ENCODE measurements around the gene GGCX. TPM values are rescaled to one million over a fixed set of nuclear protein-coding genes. Genes with fewer than 3 reads are reported as not detected.

GGCX gene
- total and polyA plus RNA-seq, 2 of the 13 experiments (the other 11 are each of a cell fraction or from before 2014, with no cell fraction given): 72.5 to 103 TPM

DNA sequence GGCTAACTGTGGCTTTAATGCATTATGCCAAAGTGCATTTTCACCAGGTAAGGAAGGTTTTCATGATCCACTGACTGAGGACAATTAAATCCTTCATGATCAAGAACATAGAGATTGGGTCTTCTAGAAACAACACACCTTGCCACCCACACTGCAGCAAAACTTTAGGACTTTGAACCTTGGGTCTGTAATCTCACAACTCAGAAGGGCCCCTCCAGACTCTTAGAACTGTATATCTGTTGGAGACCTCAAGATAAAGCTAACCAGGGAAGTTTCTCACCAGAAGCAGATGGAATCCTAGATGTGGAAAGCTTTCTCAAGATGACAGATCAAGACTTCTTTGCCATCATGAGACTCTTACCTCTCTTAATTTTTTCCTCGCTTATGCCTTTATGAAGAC lies 64.9 kb downstream of the GGCX start:
- CTCF ChIA-PET (ENCODE audit: low intra/inter-chr PET ratio, low total read pairs): no interaction called here

More for the DNA sequence above, 64.9 kb downstream of the GGCX start:
- DNase-seq (ENCODE audit: low spot score) (no peak), FAIRE-seq (no peak), ATAC-seq (no peak)
- H3K4me1 ChIP-seq (ENCODE audit: insufficient read depth, low read length): peaks cover 49% of the 10 kb centered on the region
- H3K27ac ChIP-seq (ENCODE audit: extremely low read length, insufficient read depth, low read length): no peak overlapping the region
- WGBS (ENCODE audit: low lambda C conversion rate): 52% methylated on average over 1 of the region's 1 CpG
- no peak overlapping the region for H3K4me3 ChIP-seq (replicated peaks in 1 of 3; ENCODE audit: insufficient read depth in 1 of 3, low read depth in 2 of 3, low read length in 3 of 3)
- H3K79me2 ChIP-seq (ENCODE audit: insufficient read depth, low read length): no peaks in the 10 kb centered on the region
- no peak overlapping the region for H3K4me2 ChIP-seq (ENCODE audit: low read depth, low read length)
- intact Hi-C loops (cut with micrococcal nuclease; ENCODE audit: unreplicated experiment) (no loop called here), in situ Hi-C loops (cut with HindIII; ENCODE audit: extremely low pct_ligation_motif_present, low pct_unique_long_range_greater_than_20kb) (no loop called here)
- TF ChIP-seq ZNF331 (CRISPR knock-in tag; IDR thresholded peaks at IDR 0.05) (no peak), HMGA1 (CRISPR knock-in tag; conservative IDR thresholded peaks at IDR 0.05) (no peak), ZNF253 (CRISPR knock-in tag; IDR thresholded peaks at IDR 0.05; ENCODE audit: borderline replicate concordance) (no peak), MAFK (conservative IDR thresholded peaks at IDR 0.05 in 1 of 2, IDR thresholded peaks at IDR 0.05 in 1 of 2; ENCODE audit: low read length in 2 of 2) (no peak), NR2F1 (CRISPR knock-in tag; IDR thresholded peaks at IDR 0.05) (no peak), CCAR2 (optimal IDR thresholded peaks at IDR 0.05; ENCODE audit: low read depth, low read length) (no peak), HDAC1 (CRISPR knock-in tag; IDR thresholded peaks at IDR 0.05) (no peak), ZBTB21 (CRISPR knock-in tag; IDR thresholded peaks at IDR 0.05) (no peak), TBX3 (IDR thresholded peaks at IDR 0.05; ENCODE audit: borderline replicate concordance) (no peak), ZNF792 (CRISPR knock-in tag; IDR thresholded peaks at IDR 0.05) (no peak), POLR2AphosphoS5 (IDR thresholded peaks at IDR 0.05; ENCODE audit: low read depth, low read length) (no peak), ZBTB7A (CRISPR knock-in tag; IDR thresholded peaks at IDR 0.05) (no peak), MAFF (IDR thresholded peaks at IDR 0.05; ENCODE audit: low read depth, low read length) (no peak)
- TF ChIP-seq, protein P1, sequence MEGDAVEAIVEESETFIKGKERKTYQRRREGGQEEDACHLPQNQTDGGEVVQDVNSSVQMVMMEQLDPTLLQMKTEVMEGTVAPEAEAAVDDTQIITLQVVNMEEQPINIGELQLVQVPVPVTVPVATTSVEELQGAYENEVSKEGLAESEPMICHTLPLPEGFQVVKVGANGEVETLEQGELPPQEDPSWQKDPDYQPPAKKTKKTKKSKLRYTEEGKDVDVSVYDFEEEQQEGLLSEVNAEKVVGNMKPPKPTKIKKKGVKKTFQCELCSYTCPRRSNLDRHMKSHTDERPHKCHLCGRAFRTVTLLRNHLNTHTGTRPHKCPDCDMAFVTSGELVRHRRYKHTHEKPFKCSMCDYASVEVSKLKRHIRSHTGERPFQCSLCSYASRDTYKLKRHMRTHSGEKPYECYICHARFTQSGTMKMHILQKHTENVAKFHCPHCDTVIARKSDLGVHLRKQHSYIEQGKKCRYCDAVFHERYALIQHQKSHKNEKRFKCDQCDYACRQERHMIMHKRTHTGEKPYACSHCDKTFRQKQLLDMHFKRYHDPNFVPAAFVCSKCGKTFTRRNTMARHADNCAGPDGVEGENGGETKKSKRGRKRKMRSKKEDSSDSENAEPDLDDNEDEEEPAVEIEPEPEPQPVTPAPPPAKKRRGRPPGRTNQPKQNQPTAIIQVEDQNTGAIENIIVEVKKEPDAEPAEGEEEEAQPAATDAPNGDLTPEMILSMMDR (CRISPR knock-in tag; IDR thresholded peaks at IDR 0.05): no peak
- TF ChIP-seq, protein P2, sequence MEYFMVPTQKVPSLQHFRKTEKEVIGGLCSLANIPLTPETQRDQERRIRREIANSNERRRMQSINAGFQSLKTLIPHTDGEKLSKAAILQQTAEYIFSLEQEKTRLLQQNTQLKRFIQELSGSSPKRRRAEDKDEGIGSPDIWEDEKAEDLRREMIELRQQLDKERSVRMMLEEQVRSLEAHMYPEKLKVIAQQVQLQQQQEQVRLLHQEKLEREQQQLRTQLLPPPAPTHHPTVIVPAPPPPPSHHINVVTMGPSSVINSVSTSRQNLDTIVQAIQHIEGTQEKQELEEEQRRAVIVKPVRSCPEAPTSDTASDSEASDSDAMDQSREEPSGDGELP (IDR thresholded peaks at IDR 0.05; ENCODE audit: borderline replicate concordance, low read depth): no peak
- TF ChIP-seq, protein P3, sequence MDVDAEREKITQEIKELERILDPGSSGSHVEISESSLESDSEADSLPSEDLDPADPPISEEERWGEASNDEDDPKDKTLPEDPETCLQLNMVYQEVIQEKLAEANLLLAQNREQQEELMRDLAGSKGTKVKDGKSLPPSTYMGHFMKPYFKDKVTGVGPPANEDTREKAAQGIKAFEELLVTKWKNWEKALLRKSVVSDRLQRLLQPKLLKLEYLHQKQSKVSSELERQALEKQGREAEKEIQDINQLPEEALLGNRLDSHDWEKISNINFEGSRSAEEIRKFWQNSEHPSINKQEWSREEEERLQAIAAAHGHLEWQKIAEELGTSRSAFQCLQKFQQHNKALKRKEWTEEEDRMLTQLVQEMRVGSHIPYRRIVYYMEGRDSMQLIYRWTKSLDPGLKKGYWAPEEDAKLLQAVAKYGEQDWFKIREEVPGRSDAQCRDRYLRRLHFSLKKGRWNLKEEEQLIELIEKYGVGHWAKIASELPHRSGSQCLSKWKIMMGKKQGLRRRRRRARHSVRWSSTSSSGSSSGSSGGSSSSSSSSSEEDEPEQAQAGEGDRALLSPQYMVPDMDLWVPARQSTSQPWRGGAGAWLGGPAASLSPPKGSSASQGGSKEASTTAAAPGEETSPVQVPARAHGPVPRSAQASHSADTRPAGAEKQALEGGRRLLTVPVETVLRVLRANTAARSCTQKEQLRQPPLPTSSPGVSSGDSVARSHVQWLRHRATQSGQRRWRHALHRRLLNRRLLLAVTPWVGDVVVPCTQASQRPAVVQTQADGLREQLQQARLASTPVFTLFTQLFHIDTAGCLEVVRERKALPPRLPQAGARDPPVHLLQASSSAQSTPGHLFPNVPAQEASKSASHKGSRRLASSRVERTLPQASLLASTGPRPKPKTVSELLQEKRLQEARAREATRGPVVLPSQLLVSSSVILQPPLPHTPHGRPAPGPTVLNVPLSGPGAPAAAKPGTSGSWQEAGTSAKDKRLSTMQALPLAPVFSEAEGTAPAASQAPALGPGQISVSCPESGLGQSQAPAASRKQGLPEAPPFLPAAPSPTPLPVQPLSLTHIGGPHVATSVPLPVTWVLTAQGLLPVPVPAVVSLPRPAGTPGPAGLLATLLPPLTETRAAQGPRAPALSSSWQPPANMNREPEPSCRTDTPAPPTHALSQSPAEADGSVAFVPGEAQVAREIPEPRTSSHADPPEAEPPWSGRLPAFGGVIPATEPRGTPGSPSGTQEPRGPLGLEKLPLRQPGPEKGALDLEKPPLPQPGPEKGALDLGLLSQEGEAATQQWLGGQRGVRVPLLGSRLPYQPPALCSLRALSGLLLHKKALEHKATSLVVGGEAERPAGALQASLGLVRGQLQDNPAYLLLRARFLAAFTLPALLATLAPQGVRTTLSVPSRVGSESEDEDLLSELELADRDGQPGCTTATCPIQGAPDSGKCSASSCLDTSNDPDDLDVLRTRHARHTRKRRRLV (CRISPR knock-in tag; IDR thresholded peaks at IDR 0.05): no peak
- H3K9me3 ChIP-seq (ENCODE audit: low read length): no peaks in the 10 kb centered on the region
- no peaks in the 10 kb centered on the region for H3K36me3 ChIP-seq (replicated peaks in 1 of 2; ENCODE audit: control insufficient read depth in 1 of 2, insufficient read depth in 2 of 2, low read length in 2 of 2)
- no peaks in the 10 kb centered on the region for H4K20me1 ChIP-seq (ENCODE audit: insufficient read depth, low read length)
- no peak overlapping the region for H3K9ac ChIP-seq (ENCODE audit: insufficient read depth, low read depth, low read length)
- POLR2A ChIA-PET: interaction anchor here (2.6 kb wide), 1 partner anchor 42 kb away, joined by 9 read pairs; the partner anchor contains the start of gene MAT2A
- H3K27me3 ChIP-seq (ENCODE audit: control insufficient read depth in 1 of 2, insufficient read depth in 2 of 2, low read length in 2 of 2): no peaks in the 10 kb centered on the region
- H2AFZ ChIP-seq (ENCODE audit: low read length): no peak overlapping the region
- BruUV-seq (replicated peaks): no TSS peak

Data from HepG2 (cell line).